Esophagus muscularis mucosa (tissue), 4 donors: Measurements from ENCODE around the gene CKAP5. TPM values are rescaled to one million over a fixed set of nuclear protein-coding genes. Genes with fewer than 3 reads are reported as not detected.

Experiments used
- DNase-seq: peaks from one replicate; pipeline ENCODE4 v3.0.0-alpha.2; 2017; ENCODE audit errors: extremely low spot score
- H3K27ac ChIP-seq, 4 donors: fragments of 200-600 bp; sonication (generic); replicated peaks in 1 of 4; 1 replicate in 3 of 4; 2 replicates in 1 of 4; pipeline ENCODE4 v1.5.1; 2016 to 2019; ENCODE audit warnings: mild to moderate bottlenecking in 1 of 4
- H3K27me3 ChIP-seq, 4 donors: fragments of 200-600 bp; sonication (generic); one replicate each; pipeline versions ENCODE4 v1.5.1 to v1.6.0; 2016 to 2019
- H3K36me3 ChIP-seq, 4 donors: fragments of 200-600 bp; sonication (generic); one replicate each; pipeline ENCODE4 v1.5.1; 2016 to 2019
- H3K4me1 ChIP-seq, 4 donors: fragments of 200-600 bp; sonication (generic); one replicate each; pipeline ENCODE4 v1.5.1; 2016 to 2019
- H3K4me3 ChIP-seq, 4 donors: fragments of 200-600 bp; sonication (generic); 1 replicate in 2 of 4; 2 replicates in 2 of 4; pipeline ENCODE4 v1.5.1; 2016 to 2019; ENCODE audit warnings: mild to moderate bottlenecking in 4 of 4, moderate library complexity in 1 of 4
- H3K9me3 ChIP-seq, 4 donors: fragments of 200-600 bp; sonication (generic); 1 replicate in 3 of 4; 2 replicates in 1 of 4; pipeline ENCODE4 v1.5.1; 2016 to 2019
- EP300 ChIP-seq: sonication (generic); formaldehyde crosslinking; IDR thresholded peaks from one replicate; pipeline ENCODE4 v1.6.1; 2017; ENCODE audit warnings: antibody characterized with exemption
- POLR2A ChIP-seq: fragments of 450-650 bp; IDR thresholded peaks from one replicate; pipeline ENCODE4 v1.6.1; 2017; ENCODE audit warnings: antibody characterized with exemption, moderate library complexity, mild to moderate bottlenecking, low read depth
- POLR2AphosphoS5 ChIP-seq, 2 donors: sonication (generic); formaldehyde crosslinking; IDR thresholded peaks; one replicate each; pipeline ENCODE4 v1.6.1; 2017; ENCODE audit warnings: antibody characterized with exemption in 2 of 2
- WGBS: methylation state at CpG from one replicate; pipeline ENCODE4 v1.1.5; 2018; 5-methylcytosine and 5-hydroxymethylcytosine counted together
- intact Hi-C: fragments of 100-400 bp; cut with DNase I; formaldehyde crosslinking; loops from one replicate; pipeline ENCODE4 v1.15.1; 2023
- total RNA-seq, 4 donors: library from RNA; depleted of rRNA; stranded (reverse); fragments of >200 nt; gene quantifications; one replicate each; pipeline versions ENCODE4 v1.1.0 to v1.2.1, GENCODE V29; 2016
- TF ChIP-seq, protein P1 (sequence below), 3 experiments: fragments of 200-600 bp in 2 of 3; fragments of 450-650 bp in 1 of 3; sonication (generic) in 2 of 3; IDR thresholded peaks; one replicate each; pipeline ENCODE4 v1.5.1; 2017 to 2019; ENCODE audit warnings: antibody characterized with exemption in 3 of 3, mild to moderate bottlenecking in 2 of 3, moderate library complexity in 1 of 3

CKAP5 gene
- total RNA-seq, 4 donors from 2014 or later: 32.4 to 49.2 (median 40.0) TPM

DNA sequence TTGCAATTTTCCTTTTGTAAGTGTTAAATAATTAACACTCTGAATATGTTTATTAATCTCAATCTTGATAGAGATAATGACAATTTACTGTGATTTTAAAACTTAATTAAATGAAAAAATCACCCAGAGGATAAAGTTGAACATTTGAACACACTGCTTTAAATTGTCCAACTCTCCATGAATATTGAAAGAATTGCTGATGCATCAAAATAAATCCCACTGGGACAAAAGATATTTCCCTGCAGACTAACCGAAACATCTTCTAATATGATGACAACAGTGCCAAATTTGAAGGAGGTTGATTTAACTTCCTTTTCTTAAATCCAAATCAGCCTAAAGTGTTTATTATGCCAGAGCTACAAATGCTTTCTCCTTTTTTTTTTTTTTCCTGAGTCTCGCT, 79.4 kb downstream of the CKAP5 start:
- peaks cover 54 to 97% (median 78%) of the 10 kb centered on the region in 4 donors for H3K36me3 ChIP-seq
- intact Hi-C loops: no loop called here
- H3K27me3 ChIP-seq: no peaks in the 10 kb centered on the region
- no peak overlapping the region for H3K4me3 ChIP-seq
- DNase-seq: no peak
- 88% methylated on average over 2 of the region's 2 CpGs for WGBS
- H3K9me3 ChIP-seq: no peaks in the 10 kb centered on the region
- no peak overlapping the region for H3K27ac ChIP-seq
- TF ChIP-seq EP300: no peak
- TF ChIP-seq POLR2AphosphoS5 (IDR thresholded peaks at IDR 0.05): no peak
- TF ChIP-seq, protein P1, sequence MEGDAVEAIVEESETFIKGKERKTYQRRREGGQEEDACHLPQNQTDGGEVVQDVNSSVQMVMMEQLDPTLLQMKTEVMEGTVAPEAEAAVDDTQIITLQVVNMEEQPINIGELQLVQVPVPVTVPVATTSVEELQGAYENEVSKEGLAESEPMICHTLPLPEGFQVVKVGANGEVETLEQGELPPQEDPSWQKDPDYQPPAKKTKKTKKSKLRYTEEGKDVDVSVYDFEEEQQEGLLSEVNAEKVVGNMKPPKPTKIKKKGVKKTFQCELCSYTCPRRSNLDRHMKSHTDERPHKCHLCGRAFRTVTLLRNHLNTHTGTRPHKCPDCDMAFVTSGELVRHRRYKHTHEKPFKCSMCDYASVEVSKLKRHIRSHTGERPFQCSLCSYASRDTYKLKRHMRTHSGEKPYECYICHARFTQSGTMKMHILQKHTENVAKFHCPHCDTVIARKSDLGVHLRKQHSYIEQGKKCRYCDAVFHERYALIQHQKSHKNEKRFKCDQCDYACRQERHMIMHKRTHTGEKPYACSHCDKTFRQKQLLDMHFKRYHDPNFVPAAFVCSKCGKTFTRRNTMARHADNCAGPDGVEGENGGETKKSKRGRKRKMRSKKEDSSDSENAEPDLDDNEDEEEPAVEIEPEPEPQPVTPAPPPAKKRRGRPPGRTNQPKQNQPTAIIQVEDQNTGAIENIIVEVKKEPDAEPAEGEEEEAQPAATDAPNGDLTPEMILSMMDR (IDR thresholded peaks at IDR 0.05): no peak
- TF ChIP-seq POLR2A: no peak
- H3K4me1 ChIP-seq: no peaks in the 10 kb centered on the region

GRCh38 chr11:46762248-46762647, 83.8 kb downstream of the CKAP5 start:
- intact Hi-C loops: no loop called here
- H3K9me3 ChIP-seq: no peaks in the 10 kb centered on the region
- no peaks in the 10 kb centered on the region for H3K27me3 ChIP-seq
- no peak overlapping the region for H3K27ac ChIP-seq
- no peak for DNase-seq
- H3K36me3 ChIP-seq: peaks cover 68 to 97% (median 82%) of the 10 kb centered on the region in 4 donors
- no peak for TF ChIP-seq POLR2AphosphoS5 (IDR thresholded peaks at IDR 0.05)
- TF ChIP-seq EP300: no peak
- no peak for TF ChIP-seq POLR2A
- TF ChIP-seq, protein P1 (IDR thresholded peaks at IDR 0.05): no peak
- H3K4me3 ChIP-seq: no peak overlapping the region
- no peaks in the 10 kb centered on the region for H3K4me1 ChIP-seq

DNA sequence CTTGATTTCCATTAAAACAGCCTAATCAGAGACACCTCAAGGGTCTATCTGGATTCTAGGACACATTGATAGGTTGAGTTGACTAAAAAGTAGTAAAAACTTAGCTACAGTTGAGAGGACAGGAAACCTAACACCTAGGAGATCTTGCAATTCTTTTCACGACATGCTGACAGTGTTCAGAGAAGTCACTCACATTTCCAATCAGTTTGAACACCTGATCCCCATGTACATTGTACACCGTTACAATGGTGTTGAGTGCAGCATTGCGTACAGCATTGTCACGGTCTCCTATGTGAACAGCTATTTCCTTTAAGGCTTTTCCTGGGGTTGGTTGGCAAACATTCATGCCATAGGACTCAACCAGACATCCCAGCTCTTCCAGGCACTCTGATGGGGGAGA, 84.3 kb downstream of the CKAP5 start:
- no peak for DNase-seq
- H3K4me1 ChIP-seq: no peaks in the 10 kb centered on the region
- no peaks in the 10 kb centered on the region for H3K9me3 ChIP-seq
- H3K27ac ChIP-seq: no peak overlapping the region
- no peak overlapping the region for H3K4me3 ChIP-seq
- 93% methylated on average over 4 of the region's 4 CpGs for WGBS
- intact Hi-C loops: no loop called here
- H3K27me3 ChIP-seq: no peaks in the 10 kb centered on the region
- peaks cover 70 to 97% (median 84%) of the 10 kb centered on the region in 4 donors for H3K36me3 ChIP-seq
- TF ChIP-seq EP300 (no peak), POLR2AphosphoS5 (IDR thresholded peaks at IDR 0.05) (no peak), POLR2A (no peak)
- TF ChIP-seq, protein P1 (IDR thresholded peaks at IDR 0.05): no peak

GRCh38 chr11:46760429-46761128, 85.5 kb downstream of the CKAP5 start:
- TF ChIP-seq POLR2A (no peak), EP300 (no peak), POLR2AphosphoS5 (IDR thresholded peaks at IDR 0.05) (no peak)
- TF ChIP-seq, protein P1 (IDR thresholded peaks at IDR 0.05): no peak
- intact Hi-C loops: no loop called here
- peaks cover 76 to 99% (median 91%) of the 10 kb centered on the region in 4 donors for H3K36me3 ChIP-seq

GRCh38 chr11:46759196-46759595, 86.9 kb downstream of the CKAP5 start:
- no peak for DNase-seq

More at GRCh38 chr11:46760429-46761128, 85.5 kb downstream of the CKAP5 start:
- Histone ChIP-seq H3K27me3 (no peaks in the 10 kb centered on the region), H3K4me3 (no peak overlapping the region), H3K27ac (no peak overlapping the region), H3K9me3 (no peaks in the 10 kb centered on the region), H3K4me1 (no peaks in the 10 kb centered on the region)
- WGBS: 94% methylated on average over 6 of the region's 6 CpGs
- no peak for DNase-seq

More at GRCh38 chr11:46759196-46759595, 86.9 kb downstream of the CKAP5 start:
- H3K36me3 ChIP-seq: peaks cover 85 to 100% (median 98%) of the 10 kb centered on the region in 4 donors
- H3K9me3 ChIP-seq: no peaks in the 10 kb centered on the region
- intact Hi-C loops: no loop called here
- H3K4me1 ChIP-seq: no peaks in the 10 kb centered on the region
- H3K27me3 ChIP-seq: no peaks in the 10 kb centered on the region
- TF ChIP-seq EP300 (no peak), POLR2AphosphoS5 (IDR thresholded peaks at IDR 0.05) (no peak)
- TF ChIP-seq, protein P1 (IDR thresholded peaks at IDR 0.05): no peak
- H3K27ac ChIP-seq: no peak overlapping the region
- 92% methylated on average over 6 of the region's 6 CpGs for WGBS
- H3K4me3 ChIP-seq: no peak overlapping the region
